ENCODE results near the gene EEA1. TPM values are rescaled to one million over a fixed set of nuclear protein-coding genes. Genes with fewer than 3 reads are reported as not detected.

Gene EEA1
- total RNA-seq, 1 donor from 2014 or later = 9.2 TPM

- DNase-seq (ENCODE audit: low read depth) = no peak
- TF ChIP-seq CTCF (IDR thresholded peaks at IDR 0.05; ENCODE audit: insufficient read depth, low read length, poor library complexity, severe bottlenecking) = no peak
- H3K27me3 ChIP-seq (ENCODE audit: control insufficient read depth, insufficient read depth, low read length) = no peaks in the 10 kb centered on the region
These were observed 49.3 kb downstream of the EEA1 start for GRCh38 chr12:92879698-92880322.

GRCh38 chr12:92877904-92878303, 51.2 kb downstream of the EEA1 start:
- Histone ChIP-seq H3K27me3 (ENCODE audit: control insufficient read depth, insufficient read depth, low read length) (no peaks in the 10 kb centered on the region), H3K4me3 (ENCODE audit: low read depth, low read length) (no peak overlapping the region), H3K36me3 (ENCODE audit: control insufficient read depth, insufficient read depth, low read length) (no peaks in the 10 kb centered on the region)
- no peak for DNase-seq (ENCODE audit: low read depth)
- no peak for TF ChIP-seq CTCF (IDR thresholded peaks at IDR 0.05; ENCODE audit: insufficient read depth, low read length, poor library complexity, severe bottlenecking)

More at GRCh38 chr12:92879698-92880322, 49.3 kb downstream of the EEA1 start:
- H3K36me3 ChIP-seq (ENCODE audit: control insufficient read depth, insufficient read depth, low read length) = no peaks in the 10 kb centered on the region
- H3K4me3 ChIP-seq (ENCODE audit: low read depth, low read length) = no peak overlapping the region

- Histone ChIP-seq H3K36me3 (ENCODE audit: control insufficient read depth, insufficient read depth, low read length) (no peaks in the 10 kb centered on the region), H3K4me3 (ENCODE audit: low read depth, low read length) (no peak overlapping the region), H3K27me3 (ENCODE audit: control insufficient read depth, insufficient read depth, low read length) (no peaks in the 10 kb centered on the region)
- DNase-seq (ENCODE audit: low read depth) = no peak
- no peak for TF ChIP-seq CTCF (IDR thresholded peaks at IDR 0.05; ENCODE audit: insufficient read depth, low read length, poor library complexity, severe bottlenecking)
These were observed 52.6 kb downstream of the EEA1 start for GRCh38 chr12:92876496-92876895.

- Histone ChIP-seq H3K27me3 (ENCODE audit: control insufficient read depth, insufficient read depth, low read length) (no peaks in the 10 kb centered on the region), H3K4me3 (ENCODE audit: low read depth, low read length) (no peak overlapping the region), H3K36me3 (ENCODE audit: control insufficient read depth, insufficient read depth, low read length) (no peaks in the 10 kb centered on the region)
- DNase-seq (ENCODE audit: low read depth) = no peak
- TF ChIP-seq CTCF (IDR thresholded peaks at IDR 0.05; ENCODE audit: insufficient read depth, low read length, poor library complexity, severe bottlenecking) = no peak
These were observed 58.0 kb downstream of the EEA1 start for GRCh38 chr12:92871116-92871515.

- TF ChIP-seq CTCF (IDR thresholded peaks at IDR 0.05; ENCODE audit: insufficient read depth, low read length, poor library complexity, severe bottlenecking) = no peak
- Histone ChIP-seq H3K27me3 (ENCODE audit: control insufficient read depth, insufficient read depth, low read length) (no peaks in the 10 kb centered on the region), H3K36me3 (ENCODE audit: control insufficient read depth, insufficient read depth, low read length) (no peaks in the 10 kb centered on the region), H3K4me3 (ENCODE audit: low read depth, low read length) (no peak overlapping the region)
- no peak for DNase-seq (ENCODE audit: low read depth)
These were observed 62.7 kb downstream of the EEA1 start for GRCh38 chr12:92866418-92866817.

- no peak for TF ChIP-seq CTCF (IDR thresholded peaks at IDR 0.05; ENCODE audit: insufficient read depth, low read length, poor library complexity, severe bottlenecking)
- no peak for DNase-seq (ENCODE audit: low read depth)
- H3K4me3 ChIP-seq (ENCODE audit: low read depth, low read length) = no peak overlapping the region
- no peaks in the 10 kb centered on the region for H3K27me3 ChIP-seq (ENCODE audit: control insufficient read depth, insufficient read depth, low read length)
- no peaks in the 10 kb centered on the region for H3K36me3 ChIP-seq (ENCODE audit: control insufficient read depth, insufficient read depth, low read length)
These were observed 65.8 kb downstream of the EEA1 start for GRCh38 chr12:92863251-92863650.
